ENCODE data around the gene FANCG.

The FANCG gene
- total RNA-seq = 9.2 to 17.6 reads per million in 2 donors

GRCh38 chr9:35079426-35080341 lies at the start of gene FANCG:
FANCG (minus strand) TSS chr9:35079942; CDS start chr9:35079524, 418 bp downstream.
- peak; percentile 67 for DNase-seq

DNA sequence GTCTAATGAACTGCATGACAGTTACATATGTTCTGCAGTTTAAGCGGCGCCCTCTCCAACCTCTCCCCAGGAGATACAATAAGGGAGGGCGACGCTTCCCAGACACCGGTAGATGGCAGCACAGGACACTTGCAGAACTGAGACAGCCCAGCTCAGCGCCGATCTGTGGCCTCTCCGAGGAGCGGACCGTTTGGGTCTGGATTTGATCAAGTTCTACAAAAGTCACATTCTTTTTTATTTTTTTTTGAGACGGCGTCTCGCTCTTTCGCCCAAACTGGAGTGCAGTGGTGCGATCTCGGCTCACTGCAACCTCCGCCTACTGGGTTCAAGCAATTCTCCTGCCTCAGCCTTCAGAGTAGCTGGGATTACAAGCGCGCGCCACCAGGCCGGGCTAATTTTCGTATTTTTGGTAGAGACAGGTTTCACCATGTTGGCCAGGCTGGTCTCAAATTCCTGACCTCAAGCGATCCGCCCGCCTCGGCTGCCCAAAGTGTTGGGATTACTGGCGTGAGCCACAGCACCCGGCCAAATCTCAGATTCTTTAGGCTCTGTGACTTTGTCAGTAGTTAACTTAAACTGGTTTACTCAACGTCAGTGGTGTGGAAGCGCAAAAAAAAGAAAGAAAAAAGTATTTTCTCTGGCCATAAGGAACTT lies 37.3 kb upstream of the FANCG start:
- DNase-seq = peak; percentile 86

DNA sequence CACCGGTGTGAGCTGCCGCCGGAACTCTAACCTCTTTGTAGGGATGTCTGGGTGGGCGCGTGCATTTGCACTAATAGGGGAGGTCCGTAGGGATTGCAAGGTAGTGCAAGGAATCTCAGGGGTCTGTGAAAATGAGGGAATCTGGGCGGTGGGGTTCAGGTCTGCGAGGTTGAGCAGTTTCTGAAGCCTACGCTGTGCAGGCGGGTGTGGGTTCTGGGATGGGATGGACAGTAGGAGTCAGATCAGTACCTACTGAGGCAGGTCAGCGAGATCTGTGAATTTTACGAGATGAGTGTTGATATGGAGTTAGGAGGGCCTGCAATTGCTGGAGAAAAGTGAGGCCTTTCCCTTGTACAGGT lies 36.8 kb upstream of the FANCG start:
- DNase-seq = no peak

DNA sequence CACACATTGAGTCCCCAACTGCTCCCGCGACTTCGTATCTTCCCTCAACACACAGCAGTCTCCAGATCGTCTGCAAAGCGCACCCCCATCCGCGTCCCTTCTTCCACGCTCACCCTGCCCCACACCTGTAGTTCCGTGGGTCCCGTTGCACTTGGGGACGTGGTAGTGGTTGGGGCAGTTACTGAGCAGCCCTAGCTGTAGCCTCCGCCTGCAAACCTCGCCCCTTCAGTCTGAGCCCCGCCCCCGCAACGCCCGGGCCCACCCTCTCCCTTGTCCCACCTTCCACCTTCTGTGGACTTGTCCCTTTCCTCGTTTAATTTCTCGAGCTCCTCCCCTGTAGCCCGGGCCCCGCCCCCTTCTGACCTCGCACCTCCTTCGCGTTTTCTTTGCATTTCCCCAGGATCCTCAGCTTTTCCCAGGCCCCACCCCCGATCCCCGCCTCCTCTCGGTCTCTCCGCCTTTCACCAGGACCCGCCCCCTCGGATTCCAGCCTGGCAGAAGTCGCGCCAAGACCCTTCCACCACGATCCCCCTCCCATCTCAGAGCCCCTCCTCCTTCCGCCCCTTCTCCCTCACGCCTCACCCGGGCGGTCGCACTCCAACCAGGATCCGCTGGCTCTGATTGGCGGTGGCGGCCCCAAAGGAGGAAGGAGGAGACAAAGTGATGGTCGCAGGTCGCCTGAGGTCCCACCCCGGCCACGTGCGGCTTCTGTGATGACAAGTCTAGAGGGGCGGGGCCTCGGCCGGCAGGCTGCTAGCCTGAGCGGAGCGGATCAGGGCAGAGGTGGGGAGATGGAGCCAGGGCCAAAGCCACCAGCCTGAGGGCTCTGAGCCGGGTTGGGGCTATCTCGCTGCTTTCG lies 36.2 kb upstream of the FANCG start, which contains the start of gene ATOSB:
TSS of gene ATOSB (minus strand) at position 183 of the 859 bp plus-strand sequence. CDS start 7,588 bp downstream, outside the sequence.
- peak; percentile 92 for DNase-seq

GRCh38 chr9:35114840-35115628 lies 35.3 kb upstream of the FANCG start:
- DNase-seq = no peak

DNA sequence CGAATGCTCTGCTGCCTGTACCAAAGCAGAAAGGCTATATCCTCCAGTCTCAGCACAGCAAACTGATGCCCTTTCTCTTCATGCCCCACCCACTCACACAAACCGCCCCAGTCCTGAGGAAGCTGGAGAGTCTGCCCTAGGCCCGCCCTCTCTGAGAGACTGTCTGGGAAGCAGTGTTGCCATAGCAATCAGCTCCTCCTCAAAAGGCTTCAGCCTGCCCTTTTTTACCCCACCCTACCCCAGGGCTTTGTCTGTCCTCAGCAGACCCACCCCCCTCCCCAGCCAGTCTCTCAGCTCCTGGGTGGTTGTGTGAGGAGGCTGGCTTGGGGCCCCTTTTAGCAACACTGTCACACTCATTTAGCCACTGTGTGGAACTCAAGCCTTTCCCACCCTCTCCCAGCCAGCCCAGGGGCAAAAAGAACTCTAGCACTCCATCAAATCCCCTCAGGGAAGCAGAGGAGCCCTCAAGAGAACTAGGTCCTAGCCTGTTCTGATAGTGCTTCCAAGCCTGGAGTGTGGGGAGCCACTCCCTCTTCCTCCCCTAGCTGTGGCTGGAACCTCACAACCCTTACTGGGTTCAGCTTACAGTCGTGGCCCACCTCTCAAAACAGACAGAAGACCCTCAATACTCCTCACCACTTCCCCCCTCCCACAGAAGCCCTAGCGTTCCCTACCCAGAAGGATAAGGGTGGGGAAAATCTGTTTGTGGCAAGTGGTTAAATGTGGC lies 34.5 kb upstream of the FANCG start:
- DNase-seq = peak; percentile 61

DNA sequence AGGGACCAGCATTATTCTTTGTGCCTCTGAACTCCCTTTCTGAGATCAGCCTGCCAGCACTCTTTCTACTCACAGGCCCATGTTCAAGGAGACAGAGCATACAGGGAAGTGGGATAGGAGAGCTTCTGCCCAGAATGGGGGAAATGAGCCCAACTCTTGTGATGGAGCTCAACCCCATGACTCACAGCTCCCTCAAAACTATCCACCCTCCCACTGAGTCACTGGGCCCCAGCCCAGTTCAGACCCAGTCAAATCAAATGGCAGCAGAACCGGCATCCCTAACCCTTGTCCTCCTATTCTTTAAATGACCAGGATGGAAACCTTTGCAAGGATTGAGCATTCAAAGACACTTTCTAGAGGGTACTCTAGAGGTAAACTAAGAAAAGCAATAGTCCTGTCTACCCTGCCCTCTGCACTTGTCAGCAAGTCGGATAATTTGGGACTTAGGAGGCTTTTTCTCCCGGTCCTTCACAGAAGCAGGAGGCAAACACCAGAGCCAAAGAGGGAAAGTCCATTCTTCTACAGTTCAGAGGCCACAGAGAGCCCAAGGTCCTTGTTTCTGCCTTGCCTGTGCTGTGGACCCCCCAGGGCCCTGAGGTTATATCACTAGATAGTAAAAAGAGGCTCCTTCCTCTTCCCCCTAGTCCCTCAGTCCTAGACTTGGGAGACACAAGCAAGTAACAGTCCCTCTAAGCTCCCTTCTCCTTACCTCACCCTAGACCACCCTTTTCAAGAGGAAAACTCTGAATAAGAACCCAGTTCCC lies 32.7 kb upstream of the FANCG start:
- no peak for DNase-seq

DNA sequence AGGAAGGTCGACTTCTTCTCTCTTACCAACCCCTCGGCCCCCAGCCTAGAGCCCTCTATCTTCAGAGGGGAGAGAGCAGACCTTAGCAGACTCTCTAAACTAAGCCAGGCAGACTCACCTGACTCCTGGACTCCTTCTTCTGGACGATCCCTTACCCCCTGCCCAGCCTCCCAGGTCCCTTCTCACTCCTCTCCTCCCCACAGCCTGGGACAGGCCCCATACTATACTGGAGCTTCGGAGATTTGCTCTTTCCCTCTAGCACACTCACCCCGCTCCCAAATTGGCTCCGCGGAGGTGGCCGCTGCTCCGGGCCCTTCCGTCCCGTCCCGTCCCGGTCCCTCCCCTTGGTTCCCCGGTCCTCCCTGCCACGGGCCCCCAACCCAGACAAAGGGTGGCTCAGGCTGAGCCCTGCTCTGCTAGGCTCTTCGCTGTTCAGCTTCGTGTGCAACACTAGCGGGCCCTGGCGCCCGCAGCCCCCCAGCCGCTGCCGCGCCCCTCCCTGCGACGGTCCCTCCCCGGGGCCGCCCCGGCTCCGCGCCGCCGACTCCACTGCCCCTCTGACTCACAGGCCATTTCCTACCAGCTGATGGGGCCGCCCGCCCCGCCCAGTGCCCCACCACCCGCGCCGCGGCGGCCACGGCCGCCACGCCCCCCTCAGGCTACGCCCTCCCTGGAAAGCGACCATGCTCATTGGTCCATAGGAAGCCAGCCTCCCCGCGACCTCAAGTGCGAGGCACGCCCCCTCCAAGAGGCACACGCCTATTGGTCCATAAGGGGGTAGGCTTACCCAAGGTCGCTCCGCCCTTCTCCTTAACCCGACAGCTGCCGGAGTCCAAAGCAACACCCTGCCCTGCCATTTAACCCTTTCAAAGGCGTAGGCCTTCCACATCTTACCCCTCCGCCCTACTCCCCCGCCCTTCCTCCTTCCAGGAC lies 31.5 kb upstream of the FANCG start:
- peak; percentile 93 for DNase-seq

DNA sequence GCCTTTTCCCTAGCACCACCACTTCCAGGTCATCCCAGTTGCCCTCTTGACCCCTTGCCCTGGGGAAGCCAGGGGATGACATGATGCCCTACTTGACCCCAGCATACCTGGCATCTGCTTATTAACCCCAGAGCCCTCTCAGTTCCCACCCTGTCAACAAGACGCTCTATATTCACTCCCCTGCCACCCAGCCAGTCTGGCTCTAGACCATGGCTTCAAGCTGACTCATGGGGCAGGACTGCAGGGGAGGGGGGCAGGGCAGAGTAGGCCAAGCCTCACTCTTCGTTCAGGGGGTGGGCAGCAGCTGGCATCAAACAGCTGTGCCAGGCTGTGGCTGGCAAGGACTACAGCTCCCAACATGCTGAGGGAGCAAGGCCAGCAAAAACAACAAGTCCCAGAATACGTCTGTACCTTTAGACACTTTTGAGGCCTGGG lies 30.6 kb upstream of the FANCG start:
- DNase-seq = no peak

DNA sequence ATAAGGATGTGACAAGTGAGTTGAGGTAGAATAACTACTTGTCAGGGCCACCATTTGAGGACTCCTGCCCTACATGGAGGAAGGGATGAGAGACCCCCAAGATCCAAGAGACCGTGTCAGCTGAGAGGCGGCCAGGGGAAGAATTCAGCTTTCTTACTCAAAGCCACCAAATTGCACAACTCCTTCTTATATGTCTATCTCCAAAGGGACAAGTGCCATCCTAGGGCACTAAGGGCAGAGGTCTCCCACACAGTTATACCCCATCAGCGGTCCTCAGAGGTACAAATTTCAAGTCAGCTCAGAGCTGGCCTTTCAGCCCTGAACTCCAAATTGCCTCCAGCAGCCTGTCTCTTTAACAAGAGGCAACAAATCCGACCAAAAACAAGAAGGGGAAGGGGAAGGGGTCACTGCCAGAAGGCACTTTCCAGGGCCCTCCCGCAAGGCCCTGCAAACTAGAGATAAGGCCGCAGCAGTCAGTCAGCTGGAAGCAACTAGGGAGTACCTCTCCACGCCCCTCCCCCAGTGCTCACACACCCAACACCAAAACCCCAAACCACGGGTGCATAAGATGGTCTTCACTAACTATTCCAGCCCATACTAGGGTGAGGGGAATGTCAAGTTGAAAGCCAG lies 29.3 kb upstream of the FANCG start:
- DNase-seq = no peak

GRCh38 chr9:35108461-35108860 lies 28.7 kb upstream of the FANCG start:
- DNase-seq = no peak

DNA sequence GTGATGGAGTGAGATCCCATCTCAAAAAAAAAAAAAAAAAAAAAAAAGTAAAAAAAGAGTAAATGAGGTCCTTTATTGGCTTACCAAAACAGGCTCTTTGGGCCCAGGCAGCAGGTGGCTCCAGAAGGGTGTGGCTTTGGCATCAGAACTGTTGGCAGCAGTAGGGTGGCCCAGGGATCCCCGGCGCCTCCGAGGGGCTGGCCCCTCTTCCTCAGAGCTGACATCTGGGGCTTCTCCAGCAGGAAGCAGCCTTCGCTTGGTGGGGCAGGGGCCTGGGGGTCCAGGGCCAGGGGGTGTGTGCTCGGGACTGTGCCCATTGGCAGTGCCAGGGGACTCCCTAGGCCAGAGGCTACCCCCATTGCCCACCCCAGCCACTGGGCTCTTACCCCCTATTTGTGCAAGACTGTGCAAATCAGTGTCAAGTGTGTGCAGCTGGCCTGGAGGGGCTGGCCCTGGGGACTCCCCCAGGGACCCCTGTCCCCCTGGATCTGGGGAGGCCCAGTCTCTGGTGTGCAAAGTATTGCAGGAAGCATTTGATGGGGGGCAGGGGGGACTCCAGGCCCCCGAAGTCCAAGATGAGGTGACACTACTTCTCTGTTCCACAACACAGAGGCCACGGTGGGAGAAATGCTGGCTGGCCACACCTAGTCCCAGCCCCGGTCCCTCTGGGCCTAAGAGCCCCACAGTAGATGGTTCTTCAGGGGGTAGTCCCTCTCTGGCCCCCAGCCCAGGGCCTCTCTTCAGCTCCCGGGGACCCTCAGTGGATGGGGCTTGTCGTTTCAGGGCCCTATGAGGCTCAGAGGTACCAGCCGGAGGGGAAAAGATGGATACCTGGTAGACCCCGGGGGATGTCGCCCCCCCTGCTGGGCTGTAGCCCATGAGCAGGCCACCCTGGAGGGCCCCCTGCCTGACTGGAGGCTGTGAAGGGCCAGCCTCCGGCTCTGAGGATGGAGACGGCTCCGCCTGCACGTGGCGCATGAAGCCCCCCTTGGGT lies 27.9 kb upstream of the FANCG start:
- no peak for DNase-seq

DNA sequence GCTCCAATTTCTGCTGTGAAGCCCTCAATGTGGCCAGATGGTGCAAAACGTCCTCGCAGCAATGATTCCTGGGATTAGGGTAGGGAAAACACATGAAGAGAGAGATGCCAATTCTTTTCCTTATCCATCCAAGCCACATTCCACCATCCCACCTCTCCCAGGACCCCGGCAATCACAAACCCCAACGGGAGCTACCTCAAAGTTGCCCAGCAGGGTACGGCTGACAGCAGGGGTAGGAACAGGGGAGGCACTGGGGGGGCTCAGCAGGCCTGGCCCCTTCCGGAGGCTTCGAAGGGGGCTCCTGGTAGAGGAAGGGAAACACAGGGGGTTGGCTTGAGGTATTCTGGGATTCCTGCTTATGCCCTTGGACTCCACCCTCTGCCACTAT lies 26.6 kb upstream of the FANCG start:
- DNase-seq = no peak

DNA sequence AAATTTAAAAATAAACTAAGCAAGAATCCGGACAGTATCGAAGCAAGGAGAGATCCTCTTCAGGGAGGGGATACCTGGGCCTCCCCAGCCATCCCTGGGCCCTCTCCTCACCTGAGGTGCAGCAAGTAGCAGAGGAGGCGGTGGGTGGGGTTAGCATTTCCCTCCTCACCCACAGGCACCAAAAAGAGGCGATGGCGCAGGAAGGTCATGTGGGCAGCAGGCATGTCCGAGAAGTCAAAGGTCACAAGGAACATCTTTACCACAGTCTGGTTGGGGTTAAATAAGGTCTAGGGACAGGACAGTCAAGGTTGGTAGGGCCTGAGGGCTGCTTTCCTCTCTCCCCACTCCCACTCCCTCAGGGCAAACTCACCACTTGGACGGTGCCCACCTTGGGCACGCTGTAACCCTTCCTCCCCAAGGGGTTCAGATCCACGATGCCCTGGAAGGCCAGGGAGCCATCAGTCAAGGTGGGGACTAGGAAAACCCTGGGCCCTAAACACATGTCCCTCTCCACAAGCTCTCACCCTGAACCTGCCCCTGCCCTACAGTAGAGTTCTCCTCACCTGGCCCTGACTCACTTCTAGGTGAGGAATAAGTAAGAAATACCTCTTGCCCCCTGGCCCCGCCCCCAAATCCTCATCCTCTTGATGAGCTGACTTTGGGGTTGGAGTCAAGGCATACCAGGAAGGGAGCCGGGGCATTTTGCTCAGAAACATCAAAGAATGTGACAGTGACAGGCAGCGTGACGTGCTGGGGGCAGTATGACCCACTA lies 26.0 kb upstream of the FANCG start:
- DNase-seq = no peak

DNA sequence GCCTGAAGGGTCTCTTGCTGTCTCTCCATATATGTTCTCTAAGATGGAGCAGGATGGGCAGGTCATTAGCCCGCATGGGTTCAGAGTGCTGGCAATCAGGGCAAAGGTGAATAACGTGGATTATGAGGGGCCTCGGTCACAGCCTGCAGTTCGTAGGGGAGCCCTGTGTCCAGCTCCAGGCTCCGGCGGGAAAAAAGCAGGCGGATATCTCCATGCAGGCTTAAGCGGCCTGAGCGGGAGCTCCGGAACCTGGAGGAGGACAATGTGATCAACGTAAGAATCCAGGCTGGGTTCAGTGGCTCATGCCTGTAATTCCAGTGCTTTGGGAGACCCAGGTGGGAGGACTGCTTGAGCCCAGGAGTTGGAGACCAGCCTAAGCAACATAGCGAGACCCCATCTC lies 25.4 kb upstream of the FANCG start:
- no peak for DNase-seq

GRCh38 chr9:35104586-35104985 lies 24.8 kb upstream of the FANCG start:
- no peak for DNase-seq

GRCh38 chr9:35103660-35104191 lies 24.0 kb upstream of the FANCG start:
- no peak for DNase-seq

Data from T-helper 9 cell (primary cell).